ENCODE data around the gene SUPT7L. TPM values are rescaled to one million over a fixed set of nuclear protein-coding genes. Genes with fewer than 3 reads are reported as not detected.

The SUPT7L gene, protein sequence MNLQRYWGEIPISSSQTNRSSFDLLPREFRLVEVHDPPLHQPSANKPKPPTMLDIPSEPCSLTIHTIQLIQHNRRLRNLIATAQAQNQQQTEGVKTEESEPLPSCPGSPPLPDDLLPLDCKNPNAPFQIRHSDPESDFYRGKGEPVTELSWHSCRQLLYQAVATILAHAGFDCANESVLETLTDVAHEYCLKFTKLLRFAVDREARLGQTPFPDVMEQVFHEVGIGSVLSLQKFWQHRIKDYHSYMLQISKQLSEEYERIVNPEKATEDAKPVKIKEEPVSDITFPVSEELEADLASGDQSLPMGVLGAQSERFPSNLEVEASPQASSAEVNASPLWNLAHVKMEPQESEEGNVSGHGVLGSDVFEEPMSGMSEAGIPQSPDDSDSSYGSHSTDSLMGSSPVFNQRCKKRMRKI
- total RNA-seq, result 32.5 and 37.0 TPM in 2 replicates

DNA sequence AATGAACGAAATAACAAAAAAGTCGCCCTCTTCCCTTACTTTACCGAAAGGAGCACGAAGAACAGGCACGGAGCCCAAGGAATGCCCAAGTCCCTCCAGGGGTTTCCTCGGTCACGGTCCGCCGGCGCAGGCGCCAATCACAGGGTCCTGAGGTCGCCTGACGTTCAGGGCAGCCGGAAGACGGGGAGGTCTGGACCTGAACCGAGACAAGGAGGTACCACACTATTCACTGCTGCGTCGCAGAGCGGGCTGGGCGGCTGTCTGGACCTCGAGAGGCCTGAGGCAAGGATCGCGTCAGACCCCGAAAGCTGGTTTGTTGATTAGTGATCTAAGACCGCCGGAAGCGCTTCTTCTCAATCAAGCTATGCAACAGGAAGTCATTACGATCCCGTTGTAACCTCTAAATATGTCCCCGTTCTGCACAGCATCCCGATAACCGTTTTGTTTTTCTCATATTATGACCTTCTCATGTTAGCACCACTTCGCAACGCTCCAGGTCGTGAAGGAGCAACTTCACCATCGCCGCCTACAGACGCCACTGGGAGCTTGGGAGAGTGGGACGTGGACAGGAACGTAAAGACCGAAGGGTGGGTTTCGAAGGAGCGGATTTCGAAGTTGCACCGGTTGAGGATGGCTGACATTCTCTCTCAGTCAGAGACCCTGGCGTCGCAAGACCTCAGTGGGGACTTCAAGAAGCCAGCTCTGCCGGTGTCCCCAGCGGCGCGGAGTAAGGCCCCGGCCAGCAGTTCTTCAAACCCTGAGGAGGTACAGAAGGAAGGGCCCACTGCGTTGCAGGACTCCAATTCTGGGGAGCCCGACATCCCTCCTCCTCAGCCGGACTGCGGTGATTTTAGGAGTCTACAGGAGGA is at the start of gene SUPT7L, which contains the start of gene SLC4A1AP:
SUPT7L (minus strand) TSS at position 330 of the 869 bp plus-strand sequence. CDS start 1,422 bp downstream, outside the sequence.
SLC4A1AP (plus strand) TSS at position 605 of the 869 bp plus-strand sequence; CDS start at position 631, 26 bp downstream.
- H3K27me3 Mint-ChIP-seq (ENCODE audit: low read depth), result no peaks in the 10 kb centered on the region
- no peaks in the 10 kb centered on the region for H3K9me3 Mint-ChIP-seq
- peak within 1 kb of the TSS; percentile 100 for H3K4me3 Mint-ChIP-seq (ENCODE audit: low read depth)
- DNase-seq (ENCODE audit: low spot score), result peak; percentile 72
- intact Hi-C loops (cut with micrococcal nuclease), result loop anchor here (2.0 kb wide), 1 partner anchor 25 kb away; no protein-coding TSS in a partner anchor
- H3K27ac Mint-ChIP-seq, result peak within 1 kb of the TSS; percentile 99
- H3K4me1 Mint-ChIP-seq (ENCODE audit: low read depth), result peaks cover 41% of the 10 kb centered on the region
- peaks cover 52% of the 10 kb centered on the region for H3K36me3 Mint-ChIP-seq (ENCODE audit: low read depth)

DNA sequence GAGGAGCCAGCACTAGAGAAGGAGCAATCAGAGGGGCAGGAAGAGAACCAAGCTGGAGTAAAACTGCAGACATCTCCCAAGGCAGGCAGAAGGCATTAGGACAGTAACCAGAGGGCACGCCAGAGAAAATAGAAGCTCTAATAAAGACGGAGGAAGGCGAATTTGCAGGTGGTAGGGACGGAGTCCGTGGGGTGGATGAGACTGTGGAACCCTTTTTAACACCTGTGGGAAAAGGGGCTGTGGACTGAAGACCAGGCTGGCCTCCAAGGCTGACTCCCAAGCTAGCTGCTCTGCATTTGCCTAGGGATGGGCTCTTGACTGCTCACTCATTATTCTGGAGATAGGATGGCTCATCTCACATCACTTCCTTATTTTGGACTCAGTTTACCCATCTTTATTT is 49.8 kb upstream of the SUPT7L start:
- no peaks in the 10 kb centered on the region for H3K9me3 Mint-ChIP-seq
- peaks cover 16% of the 10 kb centered on the region for H3K27me3 Mint-ChIP-seq (ENCODE audit: low read depth)
- DNase-seq (ENCODE audit: low spot score), result no peak
- intact Hi-C loops (cut with micrococcal nuclease), result no loop called here
- no peak overlapping the region for H3K27ac Mint-ChIP-seq
- no peaks in the 10 kb centered on the region for H3K36me3 Mint-ChIP-seq (ENCODE audit: low read depth)
- H3K4me1 Mint-ChIP-seq (ENCODE audit: low read depth), result peaks cover 25% of the 10 kb centered on the region
- H3K4me3 Mint-ChIP-seq (ENCODE audit: low read depth), result no peak overlapping the region

DNA sequence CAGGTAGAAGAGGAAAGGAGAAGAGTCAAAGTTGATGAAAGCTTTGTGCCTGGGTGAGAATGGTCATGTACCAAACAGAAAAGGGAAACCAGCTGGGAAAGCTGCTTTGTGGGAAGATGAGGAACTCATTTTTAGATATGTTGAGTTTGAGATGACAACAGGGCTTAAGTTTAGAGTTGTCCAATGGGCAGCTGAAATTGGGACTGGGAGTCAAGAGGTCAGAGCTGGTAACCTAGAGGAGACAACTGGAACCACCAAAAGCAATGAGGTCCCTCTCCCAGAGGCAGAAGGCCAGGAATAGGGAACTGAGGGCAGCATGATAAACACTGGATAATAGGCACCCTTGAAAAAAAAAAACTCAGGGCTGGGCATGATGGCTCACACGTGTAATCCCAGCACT is 49.1 kb upstream of the SUPT7L start:
- peaks cover 16% of the 10 kb centered on the region for H3K27me3 Mint-ChIP-seq (ENCODE audit: low read depth)
- H3K36me3 Mint-ChIP-seq (ENCODE audit: low read depth), result no peaks in the 10 kb centered on the region
- H3K9me3 Mint-ChIP-seq, result no peaks in the 10 kb centered on the region
- no peak for DNase-seq (ENCODE audit: low spot score)
- H3K27ac Mint-ChIP-seq, result no peak overlapping the region
- H3K4me3 Mint-ChIP-seq (ENCODE audit: low read depth), result no peak overlapping the region
- H3K4me1 Mint-ChIP-seq (ENCODE audit: low read depth), result peaks cover 25% of the 10 kb centered on the region
- intact Hi-C loops (cut with micrococcal nuclease), result no loop called here

DNA sequence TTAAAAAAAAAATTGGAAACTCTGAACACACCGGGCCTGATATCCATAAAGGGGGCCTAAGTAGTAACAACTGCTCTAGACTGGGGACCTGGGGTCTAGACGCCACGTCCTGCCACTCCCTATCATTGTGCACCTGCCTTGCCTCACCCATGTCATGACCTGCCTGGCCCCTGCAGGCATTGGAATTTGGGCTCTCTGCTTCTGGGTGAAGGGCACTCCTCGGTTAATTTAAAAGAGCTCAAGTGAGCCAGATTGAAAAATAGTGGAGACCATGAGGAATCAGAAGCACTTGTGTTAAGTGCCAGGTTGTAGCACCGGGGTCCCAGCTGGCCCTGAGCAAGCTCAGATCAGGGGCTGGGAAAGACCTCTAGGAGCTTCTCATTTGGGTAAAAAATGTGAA is 48.4 kb upstream of the SUPT7L start:
- Mint-ChIP-seq H3K9me3 (no peaks in the 10 kb centered on the region), H3K4me3 (ENCODE audit: low read depth) (no peak overlapping the region), H3K4me1 (ENCODE audit: low read depth) (peaks cover 20% of the 10 kb centered on the region), H3K27ac (no peak overlapping the region), H3K27me3 (ENCODE audit: low read depth) (peaks cover 12% of the 10 kb centered on the region), H3K36me3 (ENCODE audit: low read depth) (no peaks in the 10 kb centered on the region)
- intact Hi-C loops (cut with micrococcal nuclease), result no loop called here
- no peak for DNase-seq (ENCODE audit: low spot score)

DNA sequence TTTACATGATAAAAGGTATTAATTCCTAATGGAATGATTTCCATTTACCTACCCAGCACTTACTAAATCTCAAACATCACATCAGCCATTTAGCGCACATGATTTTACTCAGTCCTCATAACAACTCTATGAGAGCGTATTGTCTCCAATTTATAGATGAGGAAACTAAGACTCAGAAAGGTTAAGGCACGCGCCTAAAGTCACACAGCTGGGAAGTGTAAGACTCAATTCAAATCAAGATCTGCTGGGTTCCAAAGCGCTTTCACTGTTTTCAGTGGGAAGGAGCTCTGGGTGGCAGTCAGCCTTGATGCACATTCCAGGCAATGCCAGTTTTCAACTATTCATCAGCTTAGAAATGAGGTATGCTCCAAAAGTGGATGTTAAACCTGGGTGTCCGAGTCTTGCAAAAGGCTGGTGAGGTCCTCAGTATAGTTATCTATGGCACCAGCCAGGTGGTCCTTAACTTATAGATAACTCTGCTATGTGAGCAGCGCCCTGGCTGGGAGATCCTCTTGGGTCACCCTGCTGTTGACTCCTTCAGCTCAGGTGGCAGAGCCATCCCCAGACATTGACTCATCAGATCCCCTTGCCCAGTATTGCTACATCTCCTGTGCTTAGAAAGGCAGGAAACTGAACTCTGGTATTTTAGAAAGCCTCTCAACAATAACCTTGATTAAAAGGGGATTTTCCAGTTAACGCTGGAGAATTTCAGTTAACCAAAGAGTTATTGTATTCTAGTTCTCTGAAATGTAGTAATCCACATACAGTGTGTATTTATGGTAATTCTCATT is 47.4 kb upstream of the SUPT7L start:
- Mint-ChIP-seq H3K27ac (no peak overlapping the region), H3K36me3 (ENCODE audit: low read depth) (no peaks in the 10 kb centered on the region), H3K4me1 (ENCODE audit: low read depth) (peaks cover 20% of the 10 kb centered on the region), H3K27me3 (ENCODE audit: low read depth) (peaks cover 8% of the 10 kb centered on the region), H3K4me3 (ENCODE audit: low read depth) (no peak overlapping the region), H3K9me3 (no peaks in the 10 kb centered on the region)
- intact Hi-C loops (cut with micrococcal nuclease), result no loop called here
- DNase-seq (ENCODE audit: low spot score), result no peak

DNA sequence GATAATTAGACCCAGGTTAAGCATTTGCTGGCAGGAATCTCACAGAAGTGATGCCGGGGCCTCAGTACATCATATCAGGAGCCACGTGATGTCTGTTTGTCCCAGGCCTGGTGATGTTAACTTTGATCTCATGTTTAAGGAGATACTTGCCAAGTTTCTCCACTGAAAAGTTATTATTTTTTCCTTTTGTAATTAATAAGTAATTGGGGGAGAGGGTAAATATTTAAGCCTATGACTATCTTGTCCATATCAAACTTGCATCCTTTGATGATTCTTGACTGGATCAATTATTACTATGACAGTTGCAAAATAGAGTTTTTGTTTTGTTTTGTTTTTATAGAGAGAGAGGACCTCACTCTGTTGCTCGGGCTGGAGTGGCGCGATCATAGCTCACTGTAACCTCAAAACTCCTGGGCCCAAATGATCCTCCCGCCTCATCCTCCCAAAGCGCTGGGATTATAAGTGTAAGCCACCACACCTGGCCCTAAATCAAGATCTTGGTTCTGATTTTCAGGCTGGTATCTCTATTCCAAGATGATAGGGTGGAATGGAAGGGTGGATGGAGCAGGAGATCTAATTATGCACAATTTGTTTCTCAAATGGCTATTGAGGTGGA is 46.7 kb upstream of the SUPT7L start:
- DNase-seq (ENCODE audit: low spot score), result no peak
- peaks cover 23% of the 10 kb centered on the region for H3K4me1 Mint-ChIP-seq (ENCODE audit: low read depth)
- H3K27ac Mint-ChIP-seq, result no peak overlapping the region
- no peak overlapping the region for H3K4me3 Mint-ChIP-seq (ENCODE audit: low read depth)
- H3K27me3 Mint-ChIP-seq (ENCODE audit: low read depth), result peaks cover 8% of the 10 kb centered on the region
- intact Hi-C loops (cut with micrococcal nuclease), result no loop called here
- no peaks in the 10 kb centered on the region for H3K9me3 Mint-ChIP-seq
- no peaks in the 10 kb centered on the region for H3K36me3 Mint-ChIP-seq (ENCODE audit: low read depth)

DNA sequence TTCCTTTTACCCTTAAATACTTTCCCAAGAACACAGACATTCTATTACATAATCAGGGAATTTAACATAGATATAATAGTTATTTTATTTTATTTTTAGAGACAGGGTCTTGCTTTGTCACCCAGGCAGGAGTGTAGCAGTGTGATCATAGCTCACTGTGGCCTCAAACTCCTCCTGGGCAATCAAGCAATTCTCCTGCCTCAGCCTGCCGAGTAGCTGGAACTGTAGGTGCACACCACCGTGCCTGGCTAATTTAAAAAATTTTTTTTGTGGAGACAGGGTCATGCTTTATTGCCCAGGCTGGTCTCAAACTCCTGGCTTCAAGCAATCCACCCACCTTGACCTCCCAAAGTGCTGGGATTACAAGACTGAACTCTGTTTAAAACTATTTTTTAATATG is 45.9 kb upstream of the SUPT7L start:
- no peaks in the 10 kb centered on the region for H3K36me3 Mint-ChIP-seq (ENCODE audit: low read depth)
- no peak overlapping the region for H3K27ac Mint-ChIP-seq
- DNase-seq (ENCODE audit: low spot score), result no peak
- peaks cover 6% of the 10 kb centered on the region for H3K27me3 Mint-ChIP-seq (ENCODE audit: low read depth)
- H3K4me3 Mint-ChIP-seq (ENCODE audit: low read depth), result no peak overlapping the region
- intact Hi-C loops (cut with micrococcal nuclease), result no loop called here
- H3K4me1 Mint-ChIP-seq (ENCODE audit: low read depth), result peaks cover 25% of the 10 kb centered on the region
- H3K9me3 Mint-ChIP-seq, result no peaks in the 10 kb centered on the region

DNA sequence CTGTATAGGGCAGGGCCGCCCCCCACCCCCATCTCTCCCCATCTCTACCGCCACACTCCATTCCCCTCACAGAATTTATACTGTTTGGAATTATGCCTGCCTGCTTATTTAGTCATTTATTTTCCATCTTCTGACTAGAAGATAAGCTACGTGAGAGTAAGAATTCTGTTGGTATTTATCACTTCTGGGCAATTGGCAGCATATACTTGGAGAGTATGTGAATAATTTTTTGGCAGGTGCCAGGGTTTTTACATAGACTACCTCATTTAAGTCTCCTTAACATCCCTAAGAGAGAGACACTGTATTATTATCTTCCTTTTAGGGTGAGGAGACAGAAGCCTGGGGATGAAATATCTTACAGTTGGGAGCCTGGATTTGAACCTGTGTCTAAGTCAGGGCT is 45.3 kb upstream of the SUPT7L start:
- intact Hi-C loops (cut with micrococcal nuclease), result no loop called here

DNA sequence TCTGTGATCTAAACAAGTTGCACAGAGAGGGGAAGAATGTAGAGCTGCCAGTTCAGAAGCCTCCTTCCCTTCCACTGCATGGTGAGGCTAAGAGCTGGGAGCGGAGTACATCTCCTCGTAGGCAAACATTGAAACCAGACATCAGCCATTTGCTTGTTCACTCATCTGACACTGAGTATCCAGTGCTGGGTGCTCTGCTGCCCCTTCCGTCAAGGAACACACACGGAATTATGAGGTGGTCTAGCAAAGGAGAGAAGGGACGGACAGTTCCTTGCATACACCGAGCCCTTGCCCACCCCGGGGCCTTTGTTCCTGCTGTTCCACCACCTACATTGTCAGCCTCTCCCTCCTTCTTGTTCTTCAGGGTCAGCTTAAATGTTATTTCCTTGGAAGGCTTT is 44.8 kb upstream of the SUPT7L start:
- H3K27me3 Mint-ChIP-seq (ENCODE audit: low read depth), result peaks cover 6% of the 10 kb centered on the region
- H3K36me3 Mint-ChIP-seq (ENCODE audit: low read depth), result no peaks in the 10 kb centered on the region
- intact Hi-C loops (cut with micrococcal nuclease), result no loop called here
- H3K4me1 Mint-ChIP-seq (ENCODE audit: low read depth), result peaks cover 33% of the 10 kb centered on the region
- DNase-seq (ENCODE audit: low spot score), result no peak
- H3K27ac Mint-ChIP-seq, result no peak overlapping the region
- H3K4me3 Mint-ChIP-seq (ENCODE audit: low read depth), result no peak overlapping the region
- H3K9me3 Mint-ChIP-seq, result no peaks in the 10 kb centered on the region

More for the DNA sequence above, 45.3 kb upstream of the SUPT7L start:
- H3K4me1 Mint-ChIP-seq (ENCODE audit: low read depth), result peaks cover 29% of the 10 kb centered on the region
- no peak for DNase-seq (ENCODE audit: low spot score)
- H3K9me3 Mint-ChIP-seq, result no peaks in the 10 kb centered on the region
- H3K27ac Mint-ChIP-seq, result no peak overlapping the region
- no peak overlapping the region for H3K4me3 Mint-ChIP-seq (ENCODE audit: low read depth)
- H3K27me3 Mint-ChIP-seq (ENCODE audit: low read depth), result peaks cover 6% of the 10 kb centered on the region
- H3K36me3 Mint-ChIP-seq (ENCODE audit: low read depth), result no peaks in the 10 kb centered on the region

DNA sequence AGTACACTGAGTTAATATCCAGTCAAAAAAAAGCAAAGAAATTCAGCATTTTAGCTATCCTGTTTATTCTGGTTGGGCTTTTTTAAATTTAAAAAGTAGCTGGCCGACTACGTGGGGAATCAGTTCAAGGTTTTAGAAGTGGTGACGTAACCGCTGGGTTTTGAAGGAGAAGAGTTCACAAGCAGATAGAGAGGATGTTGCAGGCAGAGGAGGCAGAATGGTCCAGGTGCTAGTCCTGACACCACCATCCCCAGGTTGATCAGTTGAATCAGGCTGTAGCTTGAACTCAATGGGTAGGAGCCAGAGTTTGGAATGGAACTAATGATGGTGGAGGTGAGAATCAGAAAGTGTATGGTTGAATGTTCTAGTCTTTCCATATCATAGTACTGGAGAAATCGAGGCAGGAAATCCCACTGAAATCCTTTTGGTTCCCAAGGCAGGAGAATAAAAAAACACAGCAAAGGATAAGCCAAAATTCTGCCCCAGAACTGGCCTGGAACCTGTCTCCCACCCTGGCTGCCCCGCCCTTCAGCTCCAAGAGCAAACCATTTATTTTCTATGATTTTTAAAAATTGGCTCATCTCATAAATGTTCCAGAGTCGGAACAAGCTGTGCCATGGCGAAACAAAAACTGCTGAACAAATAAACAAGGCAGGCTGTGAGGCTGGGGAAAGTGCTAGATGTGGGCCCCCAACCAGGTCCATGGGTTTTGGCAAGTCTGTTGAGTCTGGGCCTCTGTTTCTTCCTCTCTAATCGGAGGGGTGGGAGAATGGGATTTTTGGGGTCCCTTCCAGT is 44.2 kb upstream of the SUPT7L start:
- no peak overlapping the region for H3K4me3 Mint-ChIP-seq (ENCODE audit: low read depth)
- no peak overlapping the region for H3K27ac Mint-ChIP-seq
- intact Hi-C loops (cut with micrococcal nuclease), result no loop called here
- peaks cover 6% of the 10 kb centered on the region for H3K27me3 Mint-ChIP-seq (ENCODE audit: low read depth)
- no peaks in the 10 kb centered on the region for H3K36me3 Mint-ChIP-seq (ENCODE audit: low read depth)
- peaks cover 34% of the 10 kb centered on the region for H3K4me1 Mint-ChIP-seq (ENCODE audit: low read depth)
- no peak for DNase-seq (ENCODE audit: low spot score)
- H3K9me3 Mint-ChIP-seq, result no peaks in the 10 kb centered on the region

DNA sequence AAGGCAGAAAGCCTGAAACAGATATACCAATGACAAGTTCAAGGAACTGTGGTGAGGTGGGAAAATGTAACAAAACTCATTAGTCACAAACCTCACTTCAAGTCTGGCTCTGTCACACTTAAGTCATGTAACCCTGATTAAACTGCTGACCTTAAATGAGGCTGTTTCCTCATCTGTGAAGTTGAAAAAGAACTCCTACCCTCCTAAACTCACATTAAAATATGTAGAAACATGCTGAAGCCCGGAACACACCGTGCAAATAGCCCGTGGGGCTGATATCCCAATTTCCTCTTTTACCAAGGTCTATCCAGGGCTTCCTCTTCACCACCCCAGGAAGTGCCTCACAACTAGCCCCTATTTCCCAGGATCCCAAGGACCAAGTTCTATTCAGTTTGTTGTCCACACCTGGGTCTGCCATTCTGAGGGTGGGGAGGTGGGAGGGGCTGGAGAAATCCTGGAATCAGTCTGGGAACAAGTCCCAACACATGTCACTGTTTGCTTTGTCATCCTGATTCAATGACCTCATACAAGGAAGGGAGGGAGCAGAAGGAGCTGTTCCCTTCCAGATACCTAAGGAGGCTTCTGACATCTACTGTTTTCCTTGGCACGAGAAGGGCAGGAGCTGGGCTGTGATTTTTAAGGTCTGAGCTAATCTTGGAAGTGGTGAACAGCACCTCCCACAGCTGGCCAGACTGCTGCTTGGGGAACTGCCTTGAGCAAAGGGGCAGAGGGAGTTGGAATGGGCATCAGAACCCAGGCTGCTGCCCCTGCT is 42.6 kb upstream of the SUPT7L start:
- Mint-ChIP-seq H3K36me3 (ENCODE audit: low read depth) (no peaks in the 10 kb centered on the region), H3K4me3 (ENCODE audit: low read depth) (no peak overlapping the region), H3K9me3 (no peaks in the 10 kb centered on the region), H3K4me1 (ENCODE audit: low read depth) (peaks cover 26% of the 10 kb centered on the region), H3K27ac (peak overlapping the region; percentile 71), H3K27me3 (ENCODE audit: low read depth) (peaks cover 3% of the 10 kb centered on the region)
- intact Hi-C loops (cut with micrococcal nuclease), result no loop called here
- DNase-seq (ENCODE audit: low spot score), result no peak

Measured in activated T-helper 2 cell treated with anti-CD3 and anti-CD28 coated beads, Interferon-gamma antibody, Interleukin-2, Interleukin-4, amounts not matched to agents 10 μg/mL and 5 μg/mL and 100 μg/mL, durations not matched to agents 14 hours and 24 hours and 36 hours (primary cell).